ENCODE measurements around the gene MAPKAP1.

The MAPKAP1 gene

DNA sequence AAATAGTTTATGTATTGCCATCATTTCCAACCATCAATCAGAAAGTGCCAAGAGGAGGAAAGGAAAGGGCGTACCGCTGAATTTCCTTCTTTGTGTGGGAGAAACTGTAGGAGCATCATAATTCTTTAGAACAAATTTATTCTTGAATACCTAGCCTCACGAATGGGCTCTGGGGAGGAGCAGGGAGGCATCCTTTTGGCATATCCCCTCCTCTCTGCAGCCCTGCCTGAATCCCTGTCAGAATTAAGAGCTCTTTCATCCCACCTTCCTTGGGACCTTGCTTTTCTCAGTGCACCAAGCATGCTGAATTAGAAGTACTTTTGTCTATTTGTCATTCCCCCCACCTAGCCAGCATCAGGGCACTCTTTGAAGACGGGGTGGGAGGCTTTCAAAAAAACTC lies 189.4 kb downstream of the MAPKAP1 start:
- DNase-seq (ENCODE audit: extremely low read depth in 1 of 2, low read depth in 1 of 2), result no peak

DNA sequence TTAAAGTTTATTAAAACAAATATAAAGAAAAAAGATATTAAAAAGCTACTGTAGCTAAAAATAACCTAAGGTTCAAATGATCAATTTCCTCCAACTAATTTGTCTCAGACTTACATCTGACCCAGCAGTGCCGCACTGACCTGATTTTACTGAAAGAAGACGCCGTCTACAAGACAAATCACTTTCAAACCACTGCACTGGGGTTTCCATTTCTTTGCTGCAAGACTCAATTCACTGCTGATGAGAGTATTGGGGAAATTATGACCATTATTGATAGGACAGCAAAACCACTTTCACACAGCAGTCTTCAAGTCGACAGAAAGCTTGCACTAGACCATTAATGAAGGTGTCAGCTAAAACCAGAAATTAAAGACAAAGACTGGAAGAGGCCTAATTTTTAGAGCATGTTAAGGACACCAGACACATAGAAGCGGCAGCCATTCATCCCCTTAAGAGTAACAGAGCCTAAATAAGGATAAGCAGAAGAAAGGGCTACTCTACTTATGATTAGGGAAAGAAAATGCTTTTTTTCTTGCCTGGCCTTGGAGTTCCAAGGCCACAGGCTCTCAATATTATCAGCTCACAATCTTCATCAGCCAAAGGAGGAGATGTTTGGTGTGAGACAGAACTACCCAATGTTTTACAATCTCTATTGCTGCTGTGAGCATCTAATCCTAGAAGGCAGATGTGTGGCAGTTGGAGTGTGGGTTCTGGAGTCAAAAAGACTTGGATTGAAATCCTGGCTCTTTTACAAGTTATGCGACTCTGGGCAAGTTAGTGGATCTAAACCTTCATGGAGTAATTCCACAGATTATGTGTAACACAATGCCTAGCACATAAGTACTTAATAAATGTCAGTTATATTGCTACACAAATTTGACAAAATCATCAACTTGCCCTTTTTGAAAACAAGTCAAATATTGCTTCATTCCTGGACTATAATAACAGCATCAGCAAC lies 190.7 kb downstream of the MAPKAP1 start:
- DNase-seq (ENCODE audit: extremely low read depth in 1 of 2, low read depth in 1 of 2), result no peak

GRCh38 chr9:125515281-125515680 lies 191.7 kb downstream of the MAPKAP1 start:
- no peak for DNase-seq (ENCODE audit: extremely low read depth in 1 of 2, low read depth in 1 of 2)

GRCh38 chr9:125514468-125514867 lies 192.5 kb downstream of the MAPKAP1 start:
- DNase-seq (ENCODE audit: extremely low read depth in 1 of 2, low read depth in 1 of 2), result no peak

DNA sequence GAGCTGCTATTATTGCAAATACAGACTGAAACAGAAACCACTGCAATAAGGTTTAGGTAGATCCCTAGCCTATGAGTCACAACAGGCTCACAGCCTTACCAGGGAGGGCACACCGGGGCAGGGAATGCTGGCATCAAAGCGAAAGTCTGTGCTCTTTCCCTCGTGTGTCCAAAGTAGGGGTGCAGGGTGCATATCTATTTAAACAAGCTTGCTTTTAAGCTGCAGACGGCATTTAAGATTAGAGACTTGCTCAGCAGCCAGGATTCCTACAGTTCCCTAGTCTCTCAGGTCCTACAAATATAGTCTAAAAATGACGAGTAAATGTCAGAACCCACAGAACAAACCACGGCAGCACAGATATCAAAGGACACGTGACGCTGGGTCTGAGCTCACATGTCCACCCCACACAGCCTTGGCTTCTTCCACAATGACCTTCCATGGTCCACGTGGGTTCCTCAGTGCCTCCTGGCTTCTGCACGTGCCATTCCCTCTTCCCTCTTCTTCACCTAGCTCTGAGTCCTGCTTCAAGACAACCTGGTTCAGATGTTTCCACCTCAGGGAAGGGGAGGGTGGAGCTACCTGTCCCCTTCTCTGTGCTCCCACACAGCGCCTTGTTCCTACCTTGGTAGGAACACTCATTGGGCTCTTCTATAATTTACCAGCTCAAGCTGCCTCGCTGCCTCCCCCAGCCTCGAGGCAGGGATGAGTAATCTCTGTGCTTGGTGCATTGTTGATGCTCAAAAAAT lies 193.2 kb downstream of the MAPKAP1 start:
- no peak for DNase-seq (ENCODE audit: extremely low read depth in 1 of 2, low read depth in 1 of 2)

DNA sequence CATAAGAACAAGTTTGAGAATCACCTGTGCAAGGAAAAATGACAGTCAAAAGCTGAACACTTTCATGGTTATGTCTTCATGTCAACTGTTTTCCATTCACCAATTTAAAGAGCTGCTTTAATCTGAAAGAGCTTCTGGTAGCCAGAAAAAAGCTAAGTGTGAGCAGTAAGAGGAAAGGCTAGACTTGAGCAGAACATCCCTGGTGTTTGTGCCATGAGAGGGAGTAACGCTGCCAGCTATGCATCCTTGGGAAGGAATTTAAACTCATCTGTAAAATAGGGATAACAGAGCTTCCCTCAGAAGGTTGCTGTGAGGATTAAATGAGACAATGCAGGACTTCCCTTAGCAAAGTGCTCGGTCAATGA lies 193.7 kb downstream of the MAPKAP1 start:
- no peak for DNase-seq (ENCODE audit: extremely low read depth in 1 of 2, low read depth in 1 of 2)

DNA sequence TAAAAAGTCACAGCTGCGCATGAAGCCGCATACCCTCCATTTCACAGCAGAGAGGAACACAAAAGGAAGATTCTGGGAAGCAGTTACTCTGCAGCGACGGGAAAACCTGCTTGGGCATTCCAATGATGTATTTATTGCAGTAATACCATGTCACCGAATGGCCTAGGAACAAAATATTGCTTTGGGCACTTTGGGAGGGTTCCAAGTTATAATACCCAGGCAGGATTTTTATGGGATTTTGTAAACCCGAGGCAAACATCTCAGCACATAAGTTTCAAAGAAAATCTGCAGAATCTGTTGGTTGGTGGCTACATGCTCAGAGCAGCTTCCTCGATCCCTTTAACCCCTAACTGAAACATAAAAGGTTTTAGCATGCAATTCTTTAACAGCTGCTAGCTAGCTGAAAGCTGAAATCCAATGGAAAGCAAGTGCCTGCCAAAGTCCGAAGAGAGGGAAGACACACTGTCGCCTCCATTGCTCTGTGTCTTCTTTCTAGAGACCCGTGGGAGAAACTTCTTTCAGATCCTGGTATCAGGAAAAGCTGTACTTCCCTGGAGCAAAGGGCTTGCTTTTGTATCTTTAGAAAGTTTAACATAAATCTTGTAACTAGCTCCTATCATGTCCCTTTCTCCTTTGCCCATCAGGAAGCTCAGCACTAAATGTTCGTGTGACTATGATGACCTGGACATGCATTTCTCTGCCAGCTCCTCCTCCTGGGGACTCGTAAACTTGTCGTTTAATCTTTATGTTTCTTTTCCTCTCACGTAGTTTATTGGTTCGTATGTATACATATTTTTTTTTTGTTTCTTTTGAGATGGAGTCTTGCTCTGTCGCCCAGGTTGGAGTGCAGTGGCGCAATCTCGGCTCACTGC lies 195.0 kb downstream of the MAPKAP1 start:
- DNase-seq (ENCODE audit: extremely low read depth in 1 of 2, low read depth in 1 of 2), result no peak

- no peak for DNase-seq (ENCODE audit: extremely low read depth in 1 of 2, low read depth in 1 of 2)
These were observed 196.0 kb downstream of the MAPKAP1 start for GRCh38 chr9:125510980-125511379.

GRCh38 chr9:125509476-125509875 lies 197.5 kb downstream of the MAPKAP1 start:
- no peak for DNase-seq (ENCODE audit: extremely low read depth in 1 of 2, low read depth in 1 of 2)

DNA sequence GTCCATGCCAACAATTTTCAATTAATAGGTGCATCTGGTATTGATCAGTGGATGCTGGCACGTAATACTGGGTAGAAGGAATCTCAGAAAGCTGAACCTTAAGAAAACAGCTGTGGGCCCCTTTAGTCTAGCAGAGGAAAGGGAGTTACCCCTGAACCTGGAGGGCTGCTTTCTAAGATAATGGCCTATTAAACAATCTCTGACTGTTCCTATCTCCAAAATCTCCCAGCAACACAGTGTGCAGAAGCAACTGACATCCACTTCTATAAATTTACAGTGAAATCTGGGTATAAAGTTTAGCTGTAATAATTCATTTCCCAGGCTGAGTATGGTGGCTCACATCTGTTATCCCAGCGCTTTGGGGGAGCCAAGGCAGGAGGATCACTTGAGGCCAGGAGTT lies 198.8 kb downstream of the MAPKAP1 start:
- no peak for DNase-seq (ENCODE audit: extremely low read depth in 1 of 2, low read depth in 1 of 2)

DNA sequence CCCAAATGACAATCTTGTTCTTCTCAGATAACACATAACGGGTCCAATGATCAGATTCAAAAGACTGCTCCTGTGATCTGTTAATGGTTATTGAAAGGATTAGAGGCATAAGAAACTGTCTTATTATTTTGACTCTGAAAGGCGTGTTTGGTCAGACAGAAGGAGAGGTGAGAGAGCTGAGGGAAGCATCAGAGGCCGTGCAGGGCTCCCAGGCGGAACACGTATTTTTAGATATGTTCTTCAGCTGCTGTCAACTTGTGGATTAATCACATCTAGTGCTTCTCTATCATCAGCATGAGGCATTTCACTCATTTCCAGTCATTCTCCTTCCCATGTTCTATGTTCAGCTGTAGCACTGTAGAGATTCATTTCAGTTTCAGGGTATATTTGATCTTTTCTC lies 199.8 kb downstream of the MAPKAP1 start:
- no peak for DNase-seq (ENCODE audit: extremely low read depth in 1 of 2, low read depth in 1 of 2)

- no peak for DNase-seq (ENCODE audit: extremely low read depth in 1 of 2, low read depth in 1 of 2)
These were observed 201.0 kb downstream of the MAPKAP1 start for GRCh38 chr9:125505988-125506438.

DNA sequence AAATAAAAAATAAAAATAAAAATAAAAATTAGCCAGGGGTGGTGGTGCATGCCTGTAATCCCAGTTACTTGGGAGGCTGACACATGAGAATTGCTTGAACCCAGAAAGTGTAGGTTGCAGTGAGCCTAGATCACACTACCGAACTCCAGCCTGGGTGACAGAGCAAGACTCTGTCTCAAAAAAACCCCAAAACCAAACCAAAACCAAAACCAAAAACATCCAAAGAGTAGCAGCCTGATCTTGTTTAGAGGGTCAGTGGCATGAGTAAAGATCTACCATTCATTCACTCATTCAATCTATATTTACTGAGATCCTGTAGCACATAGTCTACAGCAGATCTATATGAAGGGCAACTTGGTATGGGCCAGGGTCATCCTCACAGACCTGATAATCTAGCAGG lies 202.4 kb downstream of the MAPKAP1 start:
- no peak for DNase-seq (ENCODE audit: extremely low read depth in 1 of 2, low read depth in 1 of 2)

GRCh38 chr9:125497906-125498305 lies 209.1 kb downstream of the MAPKAP1 start:
- DNase-seq (ENCODE audit: extremely low read depth in 1 of 2, low read depth in 1 of 2), result no peak

DNA sequence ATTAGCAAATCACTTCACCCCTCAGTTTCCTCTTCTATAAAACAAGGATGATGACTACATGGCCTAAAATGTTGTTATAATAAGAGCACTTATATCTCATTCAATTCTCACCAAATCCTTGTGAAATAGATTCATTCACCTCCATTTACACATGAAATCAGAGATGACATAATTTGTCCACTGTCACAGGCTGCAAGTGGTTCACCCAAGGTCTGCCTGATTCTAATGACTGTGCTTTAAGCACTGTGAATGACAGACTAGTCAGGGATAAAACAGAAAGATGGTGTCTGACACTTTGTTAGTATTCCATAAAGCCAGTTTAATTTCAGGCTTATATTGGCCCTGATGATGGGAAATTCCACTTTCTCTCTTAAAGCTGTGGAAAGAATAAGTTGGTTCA lies 209.5 kb downstream of the MAPKAP1 start:
- no peak for DNase-seq (ENCODE audit: extremely low read depth in 1 of 2, low read depth in 1 of 2)

GRCh38 chr9:125496313-125496834 lies 210.6 kb downstream of the MAPKAP1 start:
- DNase-seq (ENCODE audit: extremely low read depth in 1 of 2, low read depth in 1 of 2), result no peak

- DNase-seq (ENCODE audit: extremely low read depth in 1 of 2, low read depth in 1 of 2), result no peak
These were observed 211.6 kb downstream of the MAPKAP1 start for GRCh38 chr9:125495172-125496119.

DNA sequence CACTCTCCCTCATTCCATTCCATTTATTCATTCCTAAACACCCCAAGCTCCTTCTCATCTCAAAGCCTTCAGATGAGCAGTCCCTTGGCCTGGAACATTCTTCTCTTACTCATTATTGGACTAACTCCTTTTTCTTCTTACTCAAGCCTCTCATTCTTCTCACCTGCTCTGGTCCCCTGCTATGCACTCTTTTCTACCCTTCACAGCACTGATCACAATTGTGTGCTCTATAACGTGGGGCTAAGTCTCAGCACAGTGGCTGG lies 212.4 kb downstream of the MAPKAP1 start:
- no peak for DNase-seq (ENCODE audit: extremely low read depth in 1 of 2, low read depth in 1 of 2)

- no peak for DNase-seq (ENCODE audit: extremely low read depth in 1 of 2, low read depth in 1 of 2)
These were observed 212.9 kb downstream of the MAPKAP1 start for GRCh38 chr9:125493881-125494652.
